ENCODE results near the gene HSPB6. TPM values are rescaled to one million over a fixed set of nuclear protein-coding genes. Genes with fewer than 3 reads are reported as not detected.

The HSPB6 gene
- total and polyA plus RNA-seq, 2 of the 8 experiments (the other 6 are each of a cell fraction or from before 2014, with no cell fraction given), result 0.91 TPM; not detected in 1

- H4K91ac ChIP-seq (replicated peaks; ENCODE audit: insufficient read length, low read length), result peak within 1 kb of the TSS; percentile 96
- H3K27ac ChIP-seq (ENCODE audit: low read depth, low read length), result peak within 1 kb of the TSS; percentile 79
- peaks cover 13% of the 10 kb centered on the region for H3K23me2 ChIP-seq (ENCODE audit: low read depth, low read length)
- whole genome bisulfite sequencing, 2 experiments (ENCODE audit: extremely low coverage in 1 of 2, insufficient coverage in 1 of 2, insufficient read length in 1 of 2, insufficient replicate concordance in 2 of 2, low coverage in 1 of 2, low lambda C conversion rate in 2 of 2, missing lambda C conversion rate in 1 of 2), result 0% methylated on average over 7 of the region's 109 CpGs; no CpG with 5 or more reads in 1 of the 2 experiments
- H2BK20ac ChIP-seq (ENCODE audit: low read length), result no peak within 1 kb of the TSS
- H2BK120ac ChIP-seq (replicated peaks; ENCODE audit: low read depth, low read length), result no peak within 1 kb of the TSS
- no peaks in the 10 kb centered on the region for H3K9me3 ChIP-seq (ENCODE audit: insufficient read depth in 2 of 2, low read depth in 1 of 2, low read length in 1 of 2)
- CTCF ChIA-PET (ENCODE audit: partially characterized antibody), result interaction anchor here (11.8 kb wide), 1 partner anchor 20 kb away, joined by 80 read pairs; the partner anchor contains the start of gene IGFLR1
- H3K14ac ChIP-seq (ENCODE audit: insufficient read length), result no peak within 1 kb of the TSS
- H3K4me2 ChIP-seq (ENCODE audit: insufficient read depth in 1 of 2, low read depth in 2 of 2, low read length in 2 of 2), result peak within 1 kb of the TSS; percentile 84 to 97
- peak within 1 kb of the TSS; percentile 62; the same call in 1 of the 2 replicates for H2BK12ac ChIP-seq (ENCODE audit: low read depth, low read length)
- H3K79me1 ChIP-seq (ENCODE audit: low read depth, low read length), result peaks cover 8% of the 10 kb centered on the region
- H3K4ac ChIP-seq (replicated peaks; ENCODE audit: insufficient read length, low read depth, low read length), result peak within 1 kb of the TSS; percentile 74
- peak within 1 kb of the TSS; percentile 51 to 86 (median 64); a peak in 6 of 7 replicates for H3K9ac ChIP-seq (replicated peaks in 1 of 4; ENCODE audit: extremely low read depth in 1 of 4, low read depth in 3 of 4, low read length in 3 of 4)
- no peak within 1 kb of the TSS for H2AK5ac ChIP-seq (ENCODE audit: low read depth, low read length)
- DNase-seq (ENCODE audit: low read depth in 1 of 2, low spot score in 2 of 2), result peak in 1 of 2 experiments; percentile 94
- H3K4me1 ChIP-seq (replicated peaks in 1 of 4; ENCODE audit: control insufficient read depth in 3 of 4, insufficient read depth in 4 of 4, low read length in 3 of 4), result peaks cover 0 to 25% (median 17%) of the 10 kb centered on the region in 4 experiments; a peak in 6 of 7 replicates
- peak within 1 kb of the TSS; percentile 15; the same call in 1 of the 2 replicates for H2AFZ ChIP-seq (ENCODE audit: low read length)
- peak within 1 kb of the TSS; percentile 50 for H4K5ac ChIP-seq (ENCODE audit: insufficient read length, low read depth, low read length)
- FAIRE-seq, result no peak
- POLR2A ChIA-PET (ENCODE audit: partially characterized antibody), result interaction anchor here (0.8 to 5.0 kb wide), 8 partner anchors 10 to 213 kb away, joined by 3 to 54 read pairs (median 4); no protein-coding TSS in a partner anchor
- peak within 1 kb of the TSS; percentile 48; the same call in 1 of the 2 replicates for H2BK15ac ChIP-seq (ENCODE audit: low read length)
- H3K56ac ChIP-seq (replicated peaks; ENCODE audit: insufficient read length, low read depth, low read length), result peak within 1 kb of the TSS; percentile 91
- peak within 1 kb of the TSS; percentile 94 for H3K18ac ChIP-seq (ENCODE audit: extremely low read depth, low read length)
- no peak within 1 kb of the TSS for H3K23ac ChIP-seq (ENCODE audit: insufficient read length)
- H3K27me3 ChIP-seq (replicated peaks in 1 of 4; ENCODE audit: control insufficient read depth in 3 of 4, extremely low read depth in 1 of 4, insufficient read depth in 3 of 4, low read length in 3 of 4), result no peaks in the 10 kb centered on the region
- H2BK5ac ChIP-seq (ENCODE audit: low read depth, low read length), result peak within 1 kb of the TSS; percentile 96; the same call in 1 of the 2 replicates
- H4K8ac ChIP-seq (ENCODE audit: extremely low read depth, insufficient read depth, low read length), result peak within 1 kb of the TSS; percentile 69
- peaks cover 0 to 20% of the 10 kb centered on the region in 2 experiments; a peak in 3 of 4 replicates for H3K79me2 ChIP-seq (ENCODE audit: control insufficient read depth in 1 of 2, insufficient read depth in 2 of 2, low read length in 2 of 2)
- peaks cover 11 to 12% of the 10 kb centered on the region in 2 experiments for H4K20me1 ChIP-seq (replicated peaks in 1 of 2; ENCODE audit: control insufficient read depth in 1 of 2, insufficient read depth in 2 of 2, low read length in 2 of 2)
- peak within 1 kb of the TSS; percentile 70 to 89 (median 87) for H3K4me3 ChIP-seq (ENCODE audit: extremely low read depth in 1 of 4, insufficient read depth in 2 of 4, low read depth in 3 of 4, low read length in 4 of 4)
- peaks cover 6 to 22% (median 10%) of the 10 kb centered on the region in 4 experiments; a peak in 7 of 8 replicates for H3K36me3 ChIP-seq (ENCODE audit: control insufficient read depth in 2 of 4, insufficient read depth in 4 of 4, low read length in 3 of 4)
- peak; percentile 24; the same call in 1 of the 2 replicates for TF ChIP-seq SRF (IDR thresholded peaks at IDR 0.05; ENCODE audit: low read depth, low read length)
- no peak; a peak in 1 of 4 replicates for TF ChIP-seq SIN3A (conservative IDR thresholded peaks at IDR 0.05 in 1 of 2, IDR thresholded peaks at IDR 0.05 in 1 of 2; ENCODE audit: low read depth in 1 of 2, low read length in 2 of 2)
- peak; percentile 15; the same call in 1 of the 2 replicates for TF ChIP-seq YY1 (IDR thresholded peaks at IDR 0.05; ENCODE audit: low read depth, low read length)
- no peak for TF ChIP-seq RBBP5 (IDR thresholded peaks at IDR 0.05; ENCODE audit: borderline replicate concordance, low read depth, low read length)
- no peak; the same call in 1 of the 2 replicates for TF ChIP-seq CHD2 (IDR thresholded peaks at IDR 0.05; ENCODE audit: low read length)
Measured at GRCh38 chr19:35717665-35718344, 39.0 kb downstream of the HSPB6 start, which contains the start of gene KMT2B. Gene KMT2B (plus strand): TSS chr19:35718003. CDS start chr19:35718019, 16 bp downstream.

Data from H1 (cell line).